ENCODE data around the gene TRIOBP.

Gene TRIOBP

GRCh38 chr22:37807410-37808293, 110.8 kb downstream of the TRIOBP start, which contains the start of gene GCAT:
Gene GCAT (plus strand): TSS chr22:37807934. CDS start chr22:37807968, 34 bp downstream.
- peak; percentile 92 for DNase-seq

DNA sequence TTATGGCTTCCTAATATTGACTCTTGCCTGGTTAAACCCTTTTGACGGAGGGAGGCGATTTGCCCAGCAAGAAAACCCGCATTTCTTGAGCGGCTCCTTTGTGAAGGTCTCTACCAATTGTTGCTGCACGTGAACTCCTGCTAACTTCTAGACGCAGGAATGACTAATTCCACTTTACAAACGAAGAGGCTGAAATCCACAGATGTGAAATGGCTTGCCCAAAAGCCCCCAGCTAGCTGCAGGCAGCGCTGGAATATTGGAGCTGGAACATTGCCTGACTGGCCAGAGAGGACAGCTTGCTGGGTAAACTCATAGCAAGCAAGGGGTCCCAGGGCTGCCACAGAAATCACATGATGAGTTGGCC, 111.4 kb downstream of the TRIOBP start:
- no peak for DNase-seq

DNA sequence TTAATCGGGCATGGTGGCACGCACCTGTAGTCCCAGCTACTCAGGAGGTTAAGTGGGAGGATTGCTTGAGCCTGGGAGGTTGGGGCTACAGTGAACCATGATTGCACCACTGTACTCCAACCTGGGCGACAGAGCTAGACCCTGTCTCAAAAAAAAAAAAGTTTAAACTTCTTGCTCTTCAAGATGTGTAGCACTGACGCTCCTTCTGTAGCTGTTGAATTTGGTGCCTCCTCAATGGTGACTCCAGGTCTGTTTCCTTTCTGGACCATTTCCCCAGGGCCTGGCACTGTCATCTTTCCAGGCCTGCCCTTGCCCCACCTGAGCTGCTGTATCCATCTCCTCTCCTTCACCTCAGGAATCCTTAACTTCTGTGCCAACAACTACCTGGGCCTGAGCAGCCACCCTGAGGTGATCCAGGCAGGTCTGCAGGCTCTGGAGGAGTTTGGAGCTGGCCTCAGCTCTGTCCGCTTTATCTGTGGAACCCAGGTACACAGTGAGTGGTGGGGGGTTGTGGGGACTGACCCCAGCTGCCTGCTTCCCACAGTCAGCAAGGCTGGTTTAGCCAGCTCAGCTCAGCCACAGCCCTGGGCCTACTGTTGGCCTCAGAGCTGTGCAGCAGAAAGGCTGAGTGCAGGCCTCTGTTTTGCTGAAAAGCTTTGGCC, 113.0 kb downstream of the TRIOBP start:
- DNase-seq, result no peak

- no peak for DNase-seq
Observed at GRCh38 chr22:37811867-37812266, 115.0 kb downstream of the TRIOBP start.

DNA sequence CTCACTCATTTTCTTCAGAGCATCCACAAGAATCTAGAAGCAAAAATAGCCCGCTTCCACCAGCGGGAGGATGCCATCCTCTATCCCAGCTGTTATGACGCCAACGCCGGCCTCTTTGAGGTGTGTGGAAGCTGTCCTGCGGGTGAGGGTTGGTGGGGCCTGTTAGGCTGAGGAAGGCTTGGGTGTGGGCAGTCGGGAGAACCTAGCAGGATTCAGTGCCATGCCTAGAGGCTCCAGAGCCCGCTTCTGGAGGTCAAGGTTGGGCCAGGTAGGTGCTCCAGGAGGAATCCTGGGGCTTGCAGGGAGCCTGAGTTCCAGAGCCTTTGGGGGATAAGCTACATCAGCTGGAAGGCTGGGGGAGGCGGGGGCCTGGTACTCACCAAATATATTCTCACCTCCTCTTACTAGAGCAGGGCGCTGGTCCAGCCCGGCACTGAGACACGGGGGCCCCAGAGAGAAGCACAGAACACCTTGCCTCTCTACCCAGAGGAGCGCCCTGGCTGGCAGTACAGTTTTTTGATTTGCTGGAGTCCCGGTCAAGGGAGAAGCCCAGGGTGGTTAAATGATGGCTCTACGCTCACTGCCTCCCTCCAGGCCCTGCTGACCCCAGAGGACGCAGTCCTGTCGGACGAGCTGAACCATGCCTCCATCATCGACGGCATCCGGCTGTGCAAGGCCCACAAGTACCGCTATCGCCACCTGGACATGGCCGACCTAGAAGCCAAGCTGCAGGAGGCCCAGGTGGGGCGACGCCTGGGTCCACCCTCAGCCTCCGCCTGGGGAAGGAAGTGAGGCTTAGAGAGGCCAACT, 116.2 kb downstream of the TRIOBP start:
- DNase-seq, result no peak

DNA sequence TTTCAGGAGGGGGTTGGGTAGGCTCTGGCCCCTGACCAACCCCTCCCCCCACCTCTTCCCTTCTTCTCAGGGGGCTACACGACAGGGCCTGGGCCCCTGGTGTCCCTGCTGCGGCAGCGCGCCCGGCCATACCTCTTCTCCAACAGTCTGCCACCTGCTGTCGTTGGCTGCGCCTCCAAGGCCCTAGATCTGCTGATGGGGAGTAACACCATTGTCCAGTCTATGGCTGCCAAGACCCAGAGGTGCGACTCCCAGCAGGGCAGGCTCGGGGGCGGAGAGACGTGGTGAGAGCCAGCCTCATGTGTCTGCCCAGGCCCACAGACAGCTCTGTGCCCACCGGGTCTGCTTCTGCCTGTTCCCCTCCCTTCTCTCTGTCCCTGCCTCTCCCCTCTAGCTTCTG, 118.7 kb downstream of the TRIOBP start:
- no peak for DNase-seq

DNA sequence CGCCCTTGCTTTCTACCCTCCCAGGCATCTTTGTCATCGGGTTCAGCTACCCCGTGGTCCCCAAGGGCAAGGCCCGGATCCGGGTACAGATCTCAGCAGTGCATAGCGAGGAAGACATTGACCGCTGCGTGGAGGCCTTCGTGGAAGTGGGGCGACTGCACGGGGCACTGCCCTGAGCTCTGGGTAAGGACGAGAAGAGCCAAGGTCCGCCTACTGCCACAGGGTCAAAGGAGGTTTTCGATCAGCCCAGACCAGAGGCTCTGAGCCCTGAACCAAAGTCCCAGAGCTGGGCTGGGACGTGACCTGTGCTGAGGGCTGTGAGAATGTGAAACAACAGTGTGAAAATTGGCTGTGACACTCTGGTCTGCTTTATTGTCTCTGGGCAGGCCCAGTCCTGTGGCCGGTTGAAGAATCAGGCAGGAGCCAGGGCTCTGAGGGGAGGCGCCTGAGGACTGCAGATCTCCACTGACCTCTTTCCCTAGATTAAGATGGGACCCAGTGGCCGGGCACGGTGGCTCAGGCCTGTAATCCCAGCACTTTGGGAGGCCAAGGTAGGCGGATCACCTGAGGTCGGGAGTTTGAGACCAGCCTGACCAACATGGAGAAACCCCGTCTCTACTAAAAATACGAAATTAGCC, 119.8 kb downstream of the TRIOBP start:
- no peak for DNase-seq

GRCh38 chr22:37817705-37818408, 121.0 kb downstream of the TRIOBP start:
- peak; percentile 58 for DNase-seq

- DNase-seq, result peak; percentile 6
Observed at GRCh38 chr22:37818409-37819104, 121.7 kb downstream of the TRIOBP start.

DNA sequence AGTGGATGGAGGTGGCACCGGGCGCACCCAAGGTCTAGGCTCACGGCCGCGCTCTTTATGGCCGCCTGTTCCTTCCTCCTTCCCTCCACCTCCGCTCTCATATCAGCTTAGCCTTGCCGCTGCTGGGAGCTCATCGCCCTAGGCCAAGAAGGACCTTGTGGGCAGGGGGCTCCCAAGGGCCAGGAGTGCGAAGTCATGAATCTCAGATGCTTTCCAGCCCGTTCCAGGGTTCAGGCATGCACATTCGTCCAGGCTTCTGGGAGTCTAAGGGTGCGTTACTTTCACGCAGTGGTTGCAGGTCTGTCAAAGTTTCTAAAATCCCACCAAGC, 122.2 kb downstream of the TRIOBP start:
- DNase-seq, result no peak

- no peak for DNase-seq
Observed at GRCh38 chr22:37820350-37820749, 123.5 kb downstream of the TRIOBP start.

DNA sequence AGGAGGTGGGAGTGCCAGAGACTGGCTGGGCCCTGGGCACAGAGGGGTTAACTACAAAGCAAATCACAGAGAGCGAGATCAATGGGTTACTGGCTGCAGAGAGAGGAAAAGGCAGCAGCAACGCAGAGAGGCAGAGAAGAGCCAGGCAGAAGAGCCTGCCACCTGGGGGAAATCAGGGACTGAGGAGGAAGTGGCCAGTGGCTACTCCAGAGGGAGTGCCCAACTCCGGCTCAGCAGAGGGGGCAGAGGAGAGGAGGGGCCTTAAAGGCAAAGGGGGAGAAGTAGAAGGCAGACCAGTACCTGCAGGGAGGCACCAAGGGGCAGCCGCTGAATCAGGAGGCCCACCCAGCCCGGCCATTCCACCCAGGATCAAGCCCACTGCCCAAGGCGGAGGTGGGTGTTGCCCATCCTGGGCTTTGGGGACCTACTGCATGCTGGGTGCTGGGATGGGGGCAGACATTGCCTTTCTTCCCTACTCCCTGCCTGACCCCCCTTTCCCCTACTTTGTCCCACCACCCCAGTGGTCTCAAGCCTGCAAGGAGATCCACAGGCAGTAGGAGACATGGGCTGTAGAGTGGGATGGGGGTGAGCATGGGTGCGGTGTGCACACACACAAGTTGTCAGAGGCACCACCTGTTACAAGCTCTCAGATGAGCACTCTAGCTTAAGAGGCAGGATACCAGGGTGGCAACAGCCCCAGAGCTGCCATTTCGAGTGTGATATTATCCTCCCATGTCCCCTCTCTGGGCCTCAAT, 125.4 kb downstream of the TRIOBP start:
- DNase-seq, result no peak

DNA sequence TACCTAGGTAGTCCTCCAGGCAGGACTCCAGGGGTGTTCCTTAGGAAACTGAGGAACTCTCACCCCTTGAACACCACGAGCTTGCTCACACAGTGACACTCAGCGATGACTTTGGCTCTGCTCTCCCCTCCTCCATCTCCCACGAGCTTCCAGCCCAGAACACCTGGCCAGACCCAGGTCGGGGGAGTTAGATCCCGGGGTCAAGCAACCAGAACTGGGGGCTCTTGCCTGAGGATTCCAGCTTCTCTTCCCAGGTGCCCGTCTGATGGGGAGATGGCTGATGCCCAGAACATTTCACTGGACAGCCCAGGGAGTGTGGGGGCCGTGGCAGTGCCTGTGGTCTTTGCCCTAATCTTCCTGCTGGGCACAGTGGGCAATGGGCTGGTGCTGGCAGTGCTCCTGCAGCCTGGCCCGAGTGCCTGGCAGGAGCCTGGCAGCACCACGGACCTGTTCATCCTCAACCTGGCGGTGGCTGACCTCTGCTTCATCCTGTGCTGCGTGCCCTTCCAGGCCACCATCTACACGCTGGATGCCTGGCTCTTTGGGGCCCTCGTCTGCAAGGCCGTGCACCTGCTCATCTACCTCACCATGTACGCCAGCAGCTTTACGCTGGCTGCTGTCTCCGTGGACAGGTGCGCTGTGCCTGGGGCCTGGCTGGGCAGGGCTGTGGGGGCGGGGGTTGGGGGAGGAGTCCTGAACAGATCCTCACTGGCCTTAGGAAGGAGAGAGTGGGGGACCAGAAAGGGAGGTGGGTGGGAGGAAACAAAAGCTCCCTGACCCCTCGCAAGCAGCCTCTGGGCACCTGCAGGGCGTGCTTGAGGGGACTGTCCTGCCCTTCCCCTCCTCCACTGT, 126.5 kb downstream of the TRIOBP start, which contains the start of gene GALR3:
Gene GALR3 (plus strand): TSS at position 249 of the 852 bp plus-strand sequence. CDS start 25 bp downstream, at position 274.
- peak; percentile 26 for DNase-seq

DNA sequence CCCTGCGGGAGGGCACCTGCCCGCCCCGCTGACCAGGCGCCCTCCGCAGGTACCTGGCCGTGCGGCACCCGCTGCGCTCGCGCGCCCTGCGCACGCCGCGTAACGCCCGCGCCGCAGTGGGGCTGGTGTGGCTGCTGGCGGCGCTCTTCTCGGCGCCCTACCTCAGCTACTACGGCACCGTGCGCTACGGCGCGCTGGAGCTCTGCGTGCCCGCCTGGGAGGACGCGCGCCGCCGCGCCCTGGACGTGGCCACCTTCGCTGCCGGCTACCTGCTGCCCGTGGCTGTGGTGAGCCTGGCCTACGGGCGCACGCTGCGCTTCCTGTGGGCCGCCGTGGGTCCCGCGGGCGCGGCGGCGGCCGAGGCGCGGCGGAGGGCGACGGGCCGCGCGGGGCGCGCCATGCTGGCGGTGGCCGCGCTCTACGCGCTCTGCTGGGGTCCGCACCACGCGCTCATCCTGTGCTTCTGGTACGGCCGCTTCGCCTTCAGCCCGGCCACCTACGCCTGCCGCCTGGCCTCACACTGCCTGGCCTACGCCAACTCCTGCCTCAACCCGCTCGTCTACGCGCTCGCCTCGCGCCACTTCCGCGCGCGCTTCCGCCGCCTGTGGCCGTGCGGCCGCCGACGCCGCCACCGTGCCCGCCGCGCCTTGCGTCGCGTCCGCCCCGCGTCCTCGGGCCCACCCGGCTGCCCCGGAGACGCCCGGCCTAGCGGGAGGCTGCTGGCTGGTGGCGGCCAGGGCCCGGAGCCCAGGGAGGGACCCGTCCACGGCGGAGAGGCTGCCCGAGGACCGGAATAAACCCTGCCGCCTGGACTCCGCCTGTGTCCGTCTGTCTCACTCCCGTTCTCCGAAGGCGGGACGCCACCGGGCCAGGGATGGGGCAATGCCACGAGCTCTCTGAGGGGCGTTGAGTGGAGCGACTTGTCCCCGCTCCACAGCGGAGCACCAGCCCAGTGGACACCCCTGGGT, 128.1 kb downstream of the TRIOBP start:
- no peak for DNase-seq

Data from DMS153 (cell line).